Effector CD8-positive, alpha-beta T cell (primary cell): ENCODE data around the gene FAM20C.
A peak's percentile ranks its signal among the peaks of the same experiment; 100 is the strongest.

Source experiments
- DNase-seq: peaks from one replicate; lab custom pipeline; 2025; lab: John Stamatoyannopoulos, UW
- total RNA-seq, 4 experiments: gene quantifications; one replicate each; lab custom pipeline; 2026; lab: John Stamatoyannopoulos, UW

Gene FAM20C
- 0.12 to 1.8 (median 1.00) reads per million in 4 experiments for total RNA-seq

- DNase-seq: peak; percentile 16
Observed at GRCh38 chr7:191981-192649, at the start of gene FAM20C. Gene FAM20C, plus strand, starts transcription at chr7:192571. Its CDS starts 629 bp downstream, at chr7:193200.

GRCh38 chr7:143145-143751 is 49.1 kb upstream of the FAM20C start:
- DNase-seq: no peak

GRCh38 chr7:143811-144453 is 48.4 kb upstream of the FAM20C start:
- no peak for DNase-seq

GRCh38 chr7:144454-144826 is 47.9 kb upstream of the FAM20C start:
- no peak for DNase-seq

GRCh38 chr7:145863-146262 is 46.5 kb upstream of the FAM20C start:
- DNase-seq: no peak

- no peak for DNase-seq
Observed at GRCh38 chr7:148543-148931, 43.8 kb upstream of the FAM20C start.

GRCh38 chr7:148932-149790 is 43.2 kb upstream of the FAM20C start:
- DNase-seq: peak; percentile 100

- no peak for DNase-seq
Observed at GRCh38 chr7:149791-150636, 42.4 kb upstream of the FAM20C start.

- no peak for DNase-seq
Observed at GRCh38 chr7:150811-151221, 41.6 kb upstream of the FAM20C start.

- DNase-seq: no peak
Observed at GRCh38 chr7:151346-152050, 40.9 kb upstream of the FAM20C start.

- no peak for DNase-seq
Observed at GRCh38 chr7:152702-153391, 39.5 kb upstream of the FAM20C start.

- DNase-seq: no peak
Observed at GRCh38 chr7:153604-154003, 38.8 kb upstream of the FAM20C start.

GRCh38 chr7:154096-154799 is 38.1 kb upstream of the FAM20C start:
- DNase-seq: no peak

GRCh38 chr7:155469-155900 is 36.9 kb upstream of the FAM20C start:
- no peak for DNase-seq

- DNase-seq: no peak
Observed at GRCh38 chr7:156111-157007, 36.0 kb upstream of the FAM20C start.

- DNase-seq: no peak
Observed at GRCh38 chr7:157008-157310, 35.4 kb upstream of the FAM20C start.

- no peak for DNase-seq
Observed at GRCh38 chr7:157771-158625, 34.4 kb upstream of the FAM20C start.

- DNase-seq: no peak
Observed at GRCh38 chr7:158771-159170, 33.6 kb upstream of the FAM20C start.
